NOMO-1 treated with DMSO at 0.1 percent for 48 hours (cell line): ENCODE data around the gene SDR42E2.

Experiments used
- DNase-seq: peaks from one replicate; lab custom pipeline; 2025; ENCODE audit not compliant: unreplicated experiment; lab: John Stamatoyannopoulos, UW

The SDR42E2 gene

DNA sequence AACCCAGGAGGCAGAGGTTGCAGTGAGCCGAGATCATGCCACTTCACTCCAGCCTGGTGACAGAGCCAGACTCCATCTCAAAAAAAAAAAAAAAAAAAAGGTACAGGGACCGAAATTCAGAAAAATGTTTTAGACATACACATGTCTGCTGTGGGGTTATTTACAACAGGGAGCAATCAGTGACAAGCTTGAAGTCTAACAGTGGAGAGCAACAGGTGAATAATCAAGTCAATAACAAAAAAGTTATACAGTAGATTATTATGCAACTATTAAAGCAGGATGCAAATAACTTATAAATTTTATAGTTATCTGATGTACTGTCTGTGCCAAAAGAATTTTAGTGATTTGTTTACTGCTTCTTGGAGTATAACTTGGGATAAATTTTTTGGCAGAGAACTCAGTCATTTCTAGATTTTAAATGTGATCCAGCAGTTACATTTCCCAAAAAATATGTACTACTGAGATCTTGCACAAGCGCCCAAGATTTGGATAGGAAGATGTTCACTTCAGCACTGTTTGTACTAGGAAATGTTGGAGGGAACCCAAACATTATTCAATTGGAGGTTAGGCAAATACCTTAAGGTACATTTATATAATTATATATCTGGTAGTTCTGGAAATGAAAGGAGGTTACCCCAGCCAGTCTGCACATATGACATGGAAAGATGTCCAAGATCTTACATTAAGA is 77.9 kb downstream of the SDR42E2 start:
- no peak for DNase-seq
